K562 (cell line): ENCODE results near the gene BTBD16. TPM values are rescaled to one million over a fixed set of nuclear protein-coding genes. Genes with fewer than 3 reads are reported as not detected.

Experiments used
- ATAC-seq: fragments of 200-7000 bp; cut with Tn5 transposase; 3 replicates; pipeline ENCODE4 v1.9.1; 2020; ENCODE audit warnings: moderate library complexity
- BruUV-seq: library from RNA; stranded (reverse); fragments of 400-500 nt; replicated peaks from 2 replicates; lab custom pipeline; 2021; lab: Mats Ljungman, UMichigan
- CTCF ChIA-PET: fragments of 300-600 bp; formaldehyde crosslinking; extraction: SDS; loops from one replicate; lab custom pipeline; 2021; ENCODE audit warnings: low intra/inter-chr PET ratio; lab: Yijun Ruan, JAX
- POLR2A ChIA-PET: fragments of 300-600, 350-650 bp; sonication (Branson Sonifier 250); formaldehyde crosslinking; extraction: SDS; loops from one replicate; lab custom pipeline; 2021; ENCODE audit warnings: antibody characterized with exemption, inconsistent platforms; lab: Yijun Ruan, JAX
- DNase-seq, 4 experiments: peaks; one replicate each; pipeline versions ENCODE4 v3.0.0 to v3.0.0-alpha.2; 2011 to 2018; ENCODE audit warnings: low spot score in 3 of 4, mixed read lengths in 3 of 4; ENCODE audit errors: extremely low read depth in 1 of 4
- FAIRE-seq: peaks from 2 replicates; lab custom pipeline; 2011; peaks lifted over from hg19 to GRCh38; lab: Jason Lieb, UNC
- H2AFZ ChIP-seq: 2 replicates; pipeline ENCODE4 v1.6.0; 2011; ENCODE audit warnings: low read depth, low read length, control low read depth, inconsistent platforms
- H3K27ac ChIP-seq: fragments of 200-600 bp; 3 replicates; pipeline ENCODE4 v1.8.0; 2011; ENCODE audit warnings: low read depth, mild to moderate bottlenecking, control low read depth, inconsistent platforms, low read length, moderate library complexity, mixed read lengths; ENCODE audit errors: extremely low read depth
- H3K27me3 ChIP-seq, 2 experiments: fragments of 300-600 bp in 1 of 2; 2 replicates in 1 of 2; 3 replicates in 1 of 2; pipeline versions ENCODE4 v1.6.0 to v1.8.0; 2011; ENCODE audit warnings: inconsistent platforms in 2 of 2, low read length in 2 of 2, mild to moderate bottlenecking in 1 of 2, mixed read lengths in 1 of 2, moderate library complexity in 1 of 2; ENCODE audit not compliant: control insufficient read depth in 2 of 2, insufficient read depth in 2 of 2
- H3K36me3 ChIP-seq: fragments of 300-600 bp; 3 replicates; pipeline ENCODE4 v1.8.0; 2011; ENCODE audit warnings: mild to moderate bottlenecking, low read length, inconsistent platforms; ENCODE audit not compliant: control insufficient read depth, insufficient read depth
- H3K4me1 ChIP-seq, 2 experiments: fragments of 200-600 bp in 1 of 2; replicated peaks in 1 of 2; 2 replicates in 1 of 2; 3 replicates in 1 of 2; pipeline versions ENCODE4 v1.5.1 to v1.8.0; 2011; ENCODE audit warnings: inconsistent platforms in 2 of 2, low read length in 2 of 2, mild to moderate bottlenecking in 1 of 2, mixed read lengths in 1 of 2, moderate library complexity in 1 of 2; ENCODE audit not compliant: control insufficient read depth in 2 of 2, insufficient read depth in 2 of 2
- H3K4me2 ChIP-seq: 2 replicates; pipeline ENCODE4 v1.6.1; 2011; ENCODE audit warnings: low read length, control low read depth, inconsistent platforms, mixed read lengths; ENCODE audit not compliant: insufficient read depth
- H3K4me3 ChIP-seq: fragments of 200-600 bp; sonication (generic), shearing (Covaris generic); 2 replicates; pipeline ENCODE4 v1.5.1; 2016; ENCODE audit warnings: control low read depth, inconsistent platforms
- H3K79me2 ChIP-seq: fragments of 200-600 bp; 3 replicates; pipeline ENCODE4 v1.8.0; 2011; ENCODE audit warnings: low read length, inconsistent platforms; ENCODE audit not compliant: control insufficient read depth, insufficient read depth
- H3K9ac ChIP-seq, 2 experiments: 2 replicates each; pipeline versions ENCODE4 v1.6.0 to v1.6.1; 2011; ENCODE audit warnings: low read depth in 2 of 2, low read length in 2 of 2, control low read depth in 1 of 2, inconsistent platforms in 1 of 2, mild to moderate bottlenecking in 1 of 2, mixed read lengths in 1 of 2; ENCODE audit not compliant: insufficient read depth in 1 of 2
- H3K9me1 ChIP-seq: one replicate; pipeline ENCODE4 v1.6.0; 2011; ENCODE audit warnings: inconsistent platforms, mild to moderate bottlenecking, low read length, moderate library complexity; ENCODE audit not compliant: control insufficient read depth, insufficient read depth
- H3K9me3 ChIP-seq: replicated peaks from 2 replicates; pipeline ENCODE4 v1.5.1; 2011; ENCODE audit warnings: low read depth, low read length, inconsistent platforms; ENCODE audit not compliant: control insufficient read depth, insufficient read depth
- H4K20me1 ChIP-seq: replicated peaks from 2 replicates; pipeline ENCODE4 v1.6.1; 2011; ENCODE audit warnings: low read length, inconsistent platforms, mixed read lengths; ENCODE audit not compliant: control insufficient read depth, insufficient read depth
- ATF3 ChIP-seq, 2 experiments: fragments of 450-650 bp in 1 of 2; sonication (generic) in 1 of 2; formaldehyde crosslinking in 1 of 2; IDR thresholded peaks in 1 of 2; conservative IDR thresholded peaks in 1 of 2; 2 replicates each; pipeline versions ENCODE4 v1.6.1 to v1.8.1; 2016 to 2023; ENCODE audit warnings: mild to moderate bottlenecking in 2 of 2, moderate library complexity in 2 of 2, inconsistent platforms in 1 of 2, missing genetic modification reagents in 1 of 2
- CHD4 ChIP-seq: fragments of 200-600 bp; sonication (generic); IDR thresholded peaks from 3 replicates; pipeline ENCODE4 v1.6.1; 2012; ENCODE audit warnings: low read depth, mild to moderate bottlenecking, mixed read lengths, low read length, inconsistent platforms; ENCODE audit not compliant: insufficient read depth, insufficient replicate concordance, poor library complexity, severe bottlenecking
- CREB1 ChIP-seq, 2 experiments: sonication (generic) in 1 of 2; formaldehyde crosslinking in 1 of 2; IDR thresholded peaks; 2 replicates each; pipeline versions ENCODE4 v1.6.1 to v1.8.0; 2012 to 2022; ENCODE audit warnings: inconsistent platforms in 1 of 2, mild to moderate bottlenecking in 1 of 2, missing genetic modification reagents in 1 of 2, moderate library complexity in 1 of 2
- NFE2L1 ChIP-seq: fragments of 450-650 bp; IDR thresholded peaks from 2 replicates; pipeline ENCODE4 v1.6.1; 2016; ENCODE audit warnings: missing genetic modification characterization, low read depth, mild to moderate bottlenecking, missing compliant biosample characterization, moderate library complexity, borderline replicate concordance
- RBM17 ChIP-seq: fragments of 200-400 bp; formaldehyde crosslinking; IDR thresholded peaks from 2 replicates; pipeline ENCODE4 v1.6.1; 2017; ENCODE audit warnings: low read depth, mild to moderate bottlenecking, low read length, borderline replicate concordance
- TARDBP ChIP-seq: fragments of 450-650 bp; IDR thresholded peaks from 2 replicates; pipeline ENCODE4 v1.6.1; 2016
- WGBS: fragments of 100-300 bp; shearing (Covaris generic); methylation state at CpG from one replicate; pipeline ENCODE4 v1.1.6; 2016; ENCODE audit warnings: low coverage, mixed read lengths; ENCODE audit not compliant: insufficient coverage; ENCODE audit errors: missing lambda C conversion rate; 5-methylcytosine and 5-hydroxymethylcytosine counted together
- in situ Hi-C: fragments of 300-500 bp; cut with MboI; formaldehyde crosslinking; loops from 4 replicates; pipeline ENCODE4 v1.15.0; 2018; ENCODE audit warnings: inconsistent platforms, mixed read lengths
- intact Hi-C: fragments of 100-400 bp; cut with micrococcal nuclease; formaldehyde crosslinking; loops from 2 replicates; pipeline ENCODE4 v1.14.2; 2022
- polyA plus RNA-seq, 8 experiments: library from polyadenylated mRNA; depleted of rRNA in 4 of 8; stranded (reverse) in 5 of 8; unstranded in 3 of 8; fragments of >200 nt; fragmentation: Nextera tagmentation in 2 of 8; fragmentation: Illumina TruSeq in 1 of 8; extraction: Ambion mirVana in 2 of 8; extraction: Trizol in 1 of 8; gene quantifications; 2 replicates each; pipeline versions ENCODE4 v1.2.1 to v1.2.3, GENCODE V29; 2011 to 2014; ENCODE audit warnings: inconsistent platforms in 1 of 8, missing spikeins in 1 of 8
- total RNA-seq, 7 experiments: library from RNA; depleted of rRNA in 6 of 7; stranded (reverse); fragments of >200 nt in 6 of 7; fragmentation: Illumina TruSeq in 2 of 7; extraction: Trizol in 2 of 7; gene quantifications; 2 replicates each; pipeline versions ENCODE4 v1.2.1 to v1.2.3, GENCODE V29; 2011 to 2021; ENCODE audit warnings: low replicate concordance in 1 of 7
- TF ChIP-seq, protein P1 (sequence below): fragments of 450-650 bp; formaldehyde crosslinking; IDR thresholded peaks from 2 replicates; pipeline ENCODE4 v1.4.0; 2020; ENCODE audit warnings: mild to moderate bottlenecking, moderate library complexity

Gene BTBD16
- total and polyA plus RNA-seq, 9 of the 15 experiments (the other 6 are each of a cell fraction or from before 2014, with no cell fraction given) = 0.11 TPM; not detected in 8

DNA sequence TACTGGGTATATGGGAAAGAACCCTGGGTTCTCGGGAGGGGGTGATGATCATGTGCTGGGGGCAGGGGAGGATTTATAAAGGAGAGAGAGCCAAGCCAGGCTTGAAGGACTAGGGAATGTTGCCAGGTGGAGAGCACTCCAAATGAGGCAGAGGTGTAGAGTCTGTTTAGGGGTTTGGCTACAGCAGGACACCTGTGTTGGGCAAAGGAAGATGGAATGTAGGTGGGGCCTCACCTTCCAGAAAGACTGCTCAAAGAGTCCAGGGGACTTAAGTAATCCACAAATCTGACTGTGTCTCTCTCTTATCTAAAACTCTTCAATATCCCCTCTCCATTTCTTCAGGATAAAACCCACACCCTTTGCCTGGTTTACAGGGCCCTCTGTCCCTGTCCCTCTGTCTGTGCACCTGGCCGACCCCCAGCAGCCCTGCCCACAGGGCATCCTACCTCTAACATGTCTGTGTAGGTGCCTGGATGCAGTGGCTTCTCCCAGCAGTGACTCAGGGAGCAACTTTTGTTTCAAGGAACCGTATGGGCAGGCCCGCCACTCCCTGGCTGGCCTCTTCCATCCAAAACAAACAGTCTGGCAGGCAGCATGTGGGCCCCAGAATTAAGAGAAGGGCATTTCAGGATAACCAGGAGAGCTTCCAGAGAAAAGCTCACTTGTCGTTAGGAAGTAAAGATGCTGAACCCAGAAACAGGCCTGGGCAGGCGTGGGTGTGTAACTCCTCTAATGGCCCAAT lies 92.8 kb downstream of the BTBD16 start (continued):
- TF ChIP-seq RBM17 = no peak

DNA sequence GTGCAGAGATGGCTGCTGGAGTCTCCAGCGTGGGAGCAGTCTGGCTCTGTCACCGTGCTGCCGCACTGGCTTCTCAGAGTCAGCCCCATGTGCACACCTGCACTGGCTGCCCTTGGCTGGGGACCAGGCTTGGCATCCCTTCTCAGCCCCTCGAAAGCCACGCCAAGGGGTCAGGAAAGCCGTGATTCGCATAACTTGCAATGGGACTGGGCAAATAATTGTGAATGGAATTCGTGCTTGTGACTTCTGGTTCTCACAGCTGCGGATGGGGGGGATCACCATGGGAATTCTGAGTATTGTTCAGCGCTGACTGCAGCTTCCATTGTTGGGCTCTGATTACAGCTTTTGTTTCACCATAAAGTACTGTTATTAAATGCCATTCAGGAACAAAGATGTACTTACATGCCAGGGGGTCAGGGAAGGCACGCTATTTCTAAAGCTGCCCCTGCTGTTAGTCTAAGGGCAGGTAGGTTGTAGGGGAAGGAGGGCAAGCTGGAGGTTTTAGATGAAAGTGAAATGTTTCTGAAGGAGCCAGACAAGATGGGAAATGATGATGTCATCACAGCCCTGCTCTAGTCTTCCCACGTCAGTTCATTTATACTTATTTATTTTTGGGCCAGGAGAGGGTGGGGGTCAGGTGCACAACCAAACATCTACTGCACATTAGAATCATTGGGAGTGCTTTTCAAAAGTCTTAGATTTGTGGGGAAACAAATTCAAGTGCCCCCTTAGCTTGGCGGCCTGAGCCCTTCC lies 97.6 kb downstream of the BTBD16 start:
- H3K27me3 ChIP-seq = peaks cover 0 to 4% of the 10 kb centered on the region in 2 experiments; a peak in 1 of 5 replicates
- no peak overlapping the region for H3K27ac ChIP-seq
- H3K9me1 ChIP-seq = no peaks in the 10 kb centered on the region
- DNase-seq (no peak), ATAC-seq (no peak), FAIRE-seq (no peak)
- TF ChIP-seq CHD4 (no peak), ATF3 (IDR thresholded peaks at IDR 0.05) (peak; percentile 54; the same call in 1 of the 2 replicates), ATF3 (CRISPR knock-in tag; conservative IDR thresholded peaks at IDR 0.05) (no peak), NFE2L1 (tag) (no peak), CREB1 (IDR thresholded peaks at IDR 0.05) (no peak), CREB1 (CRISPR knock-in tag; IDR thresholded peaks at IDR 0.05) (no peak), TARDBP (no peak)
- TF ChIP-seq, protein P1, sequence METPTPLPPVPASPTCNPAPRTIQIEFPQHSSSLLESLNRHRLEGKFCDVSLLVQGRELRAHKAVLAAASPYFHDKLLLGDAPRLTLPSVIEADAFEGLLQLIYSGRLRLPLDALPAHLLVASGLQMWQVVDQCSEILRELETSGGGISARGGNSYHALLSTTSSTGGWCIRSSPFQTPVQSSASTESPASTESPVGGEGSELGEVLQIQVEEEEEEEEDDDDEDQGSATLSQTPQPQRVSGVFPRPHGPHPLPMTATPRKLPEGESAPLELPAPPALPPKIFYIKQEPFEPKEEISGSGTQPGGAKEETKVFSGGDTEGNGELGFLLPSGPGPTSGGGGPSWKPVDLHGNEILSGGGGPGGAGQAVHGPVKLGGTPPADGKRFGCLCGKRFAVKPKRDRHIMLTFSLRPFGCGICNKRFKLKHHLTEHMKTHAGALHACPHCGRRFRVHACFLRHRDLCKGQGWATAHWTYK (CRISPR knock-in tag) = no peak
- in situ Hi-C loops = no loop called here
- no peak overlapping the region for H3K4me3 ChIP-seq
- POLR2A ChIA-PET = no interaction called here
- CTCF ChIA-PET = no interaction called here
- no peaks in the 10 kb centered on the region for H4K20me1 ChIP-seq
- H3K79me2 ChIP-seq = no peaks in the 10 kb centered on the region
- no peak overlapping the region for H2AFZ ChIP-seq
- 0% methylated on average over 8 of the region's 13 CpGs for WGBS
- no peaks in the 10 kb centered on the region for H3K4me1 ChIP-seq
- no peak overlapping the region for H3K4me2 ChIP-seq
- BruUV-seq = no TSS peak
- H3K9ac ChIP-seq = no peak overlapping the region
- intact Hi-C loops = no loop called here
- H3K9me3 ChIP-seq = no peaks in the 10 kb centered on the region
- no peaks in the 10 kb centered on the region for H3K36me3 ChIP-seq
